Mammary epithelial cell (primary cell): ENCODE measurements around the gene CATSPER4.

Source experiments
- EZH2 ChIP-seq: IDR thresholded peaks from 2 replicates; pipeline ENCODE4 v1.6.1; 2012; ENCODE audit warnings: low read length, inconsistent platforms, borderline replicate concordance
- TF ChIP-seq, protein P1 (sequence below), 2 donors: IDR thresholded peaks in 1 of 2; conservative IDR thresholded peaks in 1 of 2; 2 replicates each; pipeline ENCODE4 v1.5.1; 2011 to 2012; ENCODE audit warnings: inconsistent platforms in 2 of 2, low read length in 2 of 2, mild to moderate bottlenecking in 2 of 2, control low read depth in 1 of 2, low read depth in 1 of 2; ENCODE audit not compliant: insufficient read depth in 1 of 2; ENCODE audit errors: extremely low read depth in 1 of 2

DNA sequence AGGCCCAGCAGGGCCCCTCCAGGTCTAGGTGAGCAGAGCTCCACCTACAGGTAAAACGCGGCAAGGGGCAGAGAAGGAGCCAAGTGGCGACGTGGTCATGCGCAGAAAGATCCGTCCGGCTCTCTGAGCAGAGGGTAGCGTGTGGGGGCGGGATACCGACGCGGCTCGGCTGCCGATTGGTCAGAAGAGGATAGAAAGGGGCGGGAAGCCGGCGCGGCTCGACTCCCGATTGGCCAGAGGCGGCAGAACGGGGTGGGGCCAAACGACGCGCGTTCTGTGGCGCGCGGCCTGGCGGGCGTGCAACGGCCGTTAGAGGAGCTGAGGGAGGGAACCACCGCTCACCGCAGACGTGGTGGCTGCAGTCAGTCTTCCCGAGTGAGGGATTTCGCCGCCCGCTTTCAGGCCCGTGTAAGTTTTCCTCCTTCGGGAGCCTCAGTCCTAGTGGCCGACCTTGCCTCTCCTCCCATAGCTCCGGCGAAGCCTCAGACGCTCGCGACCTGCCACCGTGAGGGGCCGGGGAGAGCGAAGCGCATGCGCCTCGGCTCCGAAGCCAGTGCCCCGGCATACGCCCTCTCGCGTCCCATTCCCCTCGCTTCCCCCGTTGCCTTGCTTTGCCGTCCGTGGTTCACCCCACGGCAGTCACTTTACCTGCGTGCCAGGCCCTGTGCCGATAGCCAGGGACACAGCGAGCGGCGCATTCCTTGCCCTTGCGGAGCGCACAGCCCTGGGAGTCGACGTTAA is 43.7 kb downstream of the CATSPER4 start, which contains the start of gene CEP85:
- TF ChIP-seq, protein P1, sequence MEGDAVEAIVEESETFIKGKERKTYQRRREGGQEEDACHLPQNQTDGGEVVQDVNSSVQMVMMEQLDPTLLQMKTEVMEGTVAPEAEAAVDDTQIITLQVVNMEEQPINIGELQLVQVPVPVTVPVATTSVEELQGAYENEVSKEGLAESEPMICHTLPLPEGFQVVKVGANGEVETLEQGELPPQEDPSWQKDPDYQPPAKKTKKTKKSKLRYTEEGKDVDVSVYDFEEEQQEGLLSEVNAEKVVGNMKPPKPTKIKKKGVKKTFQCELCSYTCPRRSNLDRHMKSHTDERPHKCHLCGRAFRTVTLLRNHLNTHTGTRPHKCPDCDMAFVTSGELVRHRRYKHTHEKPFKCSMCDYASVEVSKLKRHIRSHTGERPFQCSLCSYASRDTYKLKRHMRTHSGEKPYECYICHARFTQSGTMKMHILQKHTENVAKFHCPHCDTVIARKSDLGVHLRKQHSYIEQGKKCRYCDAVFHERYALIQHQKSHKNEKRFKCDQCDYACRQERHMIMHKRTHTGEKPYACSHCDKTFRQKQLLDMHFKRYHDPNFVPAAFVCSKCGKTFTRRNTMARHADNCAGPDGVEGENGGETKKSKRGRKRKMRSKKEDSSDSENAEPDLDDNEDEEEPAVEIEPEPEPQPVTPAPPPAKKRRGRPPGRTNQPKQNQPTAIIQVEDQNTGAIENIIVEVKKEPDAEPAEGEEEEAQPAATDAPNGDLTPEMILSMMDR (conservative IDR thresholded peaks at IDR 0.05 in 1 of 2, IDR thresholded peaks at IDR 0.05 in 1 of 2; ENCODE audit: extremely low read depth in 1 of 2, insufficient read depth in 1 of 2, low read depth in 1 of 2, low read length in 2 of 2): peak; percentile 88 to 96
- TF ChIP-seq EZH2: no peak
